H7 (cell line): Measurements from ENCODE around the gene HECTD4. TPM values are rescaled to one million over a fixed set of nuclear protein-coding genes. Genes with fewer than 3 reads are reported as not detected.
"Not testable (repeated sequence)": the region's sequence is repeated elsewhere in the genome, so short reads cannot be mapped to it uniquely, and the experiment has no call there.

Source experiments
- DNase-seq: peaks from one replicate; pipeline ENCODE4 v3.0.0; 2012
- H3K27me3 ChIP-seq: 2 replicates; pipeline ENCODE4 v1.6.0; 2011; ENCODE audit warnings: mild to moderate bottlenecking, low read length; ENCODE audit not compliant: control insufficient read depth, insufficient read depth
- H3K36me3 ChIP-seq: replicated peaks from 2 replicates; pipeline ENCODE4 v1.5.1; 2011; ENCODE audit warnings: low read length; ENCODE audit not compliant: control insufficient read depth, insufficient read depth
- H3K4me3 ChIP-seq: 2 replicates; pipeline ENCODE4 v1.5.1; 2011; ENCODE audit warnings: low read depth, mild to moderate bottlenecking, control low read depth, low read length, moderate library complexity; ENCODE audit not compliant: insufficient read depth
- total RNA-seq: library from RNA; depleted of rRNA; stranded (reverse); fragments of >200 nt; shearing (Covaris generic); gene quantifications from 2 replicates; pipeline ENCODE4 v1.2.3, GENCODE V29; 2014

HECTD4 gene
- total RNA-seq, 1 experiment from 2014 or later, result 7.1 TPM

- Histone ChIP-seq H3K36me3 (no peaks in the 10 kb centered on the region), H3K4me3 (no peak overlapping the region), H3K27me3 (no peaks in the 10 kb centered on the region)
- DNase-seq, result no peak
These were observed 31.8 kb upstream of the HECTD4 start for GRCh38 chr12:112413855-112414625.

DNA sequence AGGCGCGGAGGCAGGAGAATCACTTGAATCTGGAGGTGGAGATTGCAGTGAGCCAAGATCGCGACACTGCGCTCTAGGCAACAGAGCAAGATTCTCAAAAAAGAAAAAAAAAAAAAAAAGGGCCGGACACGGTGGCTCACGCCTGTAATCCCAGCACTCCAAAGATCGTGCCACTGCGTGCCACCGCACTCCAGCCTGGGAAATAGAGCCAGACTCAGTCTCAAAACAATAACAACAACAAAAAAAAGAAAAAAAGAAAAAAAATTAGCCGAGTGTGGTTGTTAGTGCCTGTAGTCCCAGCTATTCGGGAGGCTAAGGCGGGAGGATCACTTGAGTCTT lies 27.6 kb upstream of the HECTD4 start:
- Histone ChIP-seq H3K4me3 (no peak overlapping the region), H3K27me3 (no peaks in the 10 kb centered on the region), H3K36me3 (peaks cover 29% of the 10 kb centered on the region)
- no peak for DNase-seq

- peaks cover 34% of the 10 kb centered on the region for H3K36me3 ChIP-seq
- DNase-seq, result peak; percentile 84
- H3K4me3 ChIP-seq, result peak within 1 kb of the TSS; percentile 98
- H3K27me3 ChIP-seq, result no peaks in the 10 kb centered on the region
These were observed 27.1 kb upstream of the HECTD4 start, which contains the start of gene RPL6 for GRCh38 chr12:112409064-112409905. Gene RPL6 (minus strand): TSS chr12:112409605. CDS start chr12:112408656, 949 bp downstream.

- H3K36me3 ChIP-seq, result peaks cover 34% of the 10 kb centered on the region
- DNase-seq, result no peak
These were observed 26.4 kb upstream of the HECTD4 start for GRCh38 chr12:112408621-112409020.

DNA sequence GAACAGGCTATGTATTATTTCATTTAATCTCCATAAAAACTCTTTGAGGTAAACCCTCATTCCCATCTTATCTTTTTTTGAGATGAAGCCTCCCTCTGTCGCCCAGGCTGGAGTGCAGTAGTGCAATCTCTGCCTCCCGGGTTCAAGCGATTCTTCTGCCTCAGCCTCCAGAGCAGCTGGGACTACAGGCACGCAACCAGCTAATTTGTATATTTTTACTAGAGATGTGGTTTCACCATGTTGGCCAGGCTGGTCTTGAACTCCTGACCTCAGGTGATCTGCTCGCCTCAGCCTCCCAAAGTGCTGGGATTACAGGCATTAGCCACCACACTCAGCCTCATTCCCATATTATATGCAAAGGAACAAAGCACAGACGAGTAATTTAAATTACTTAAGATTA lies 25.5 kb upstream of the HECTD4 start:
- peaks cover 34% of the 10 kb centered on the region for H3K36me3 ChIP-seq
- not testable (repeated sequence) for H3K4me3 ChIP-seq, DNase-seq, H3K27me3 ChIP-seq

More at GRCh38 chr12:112408621-112409020, 26.4 kb upstream of the HECTD4 start:
- Histone ChIP-seq H3K27me3 (no peaks in the 10 kb centered on the region), H3K4me3 (peak overlapping the region; percentile 98)

DNA sequence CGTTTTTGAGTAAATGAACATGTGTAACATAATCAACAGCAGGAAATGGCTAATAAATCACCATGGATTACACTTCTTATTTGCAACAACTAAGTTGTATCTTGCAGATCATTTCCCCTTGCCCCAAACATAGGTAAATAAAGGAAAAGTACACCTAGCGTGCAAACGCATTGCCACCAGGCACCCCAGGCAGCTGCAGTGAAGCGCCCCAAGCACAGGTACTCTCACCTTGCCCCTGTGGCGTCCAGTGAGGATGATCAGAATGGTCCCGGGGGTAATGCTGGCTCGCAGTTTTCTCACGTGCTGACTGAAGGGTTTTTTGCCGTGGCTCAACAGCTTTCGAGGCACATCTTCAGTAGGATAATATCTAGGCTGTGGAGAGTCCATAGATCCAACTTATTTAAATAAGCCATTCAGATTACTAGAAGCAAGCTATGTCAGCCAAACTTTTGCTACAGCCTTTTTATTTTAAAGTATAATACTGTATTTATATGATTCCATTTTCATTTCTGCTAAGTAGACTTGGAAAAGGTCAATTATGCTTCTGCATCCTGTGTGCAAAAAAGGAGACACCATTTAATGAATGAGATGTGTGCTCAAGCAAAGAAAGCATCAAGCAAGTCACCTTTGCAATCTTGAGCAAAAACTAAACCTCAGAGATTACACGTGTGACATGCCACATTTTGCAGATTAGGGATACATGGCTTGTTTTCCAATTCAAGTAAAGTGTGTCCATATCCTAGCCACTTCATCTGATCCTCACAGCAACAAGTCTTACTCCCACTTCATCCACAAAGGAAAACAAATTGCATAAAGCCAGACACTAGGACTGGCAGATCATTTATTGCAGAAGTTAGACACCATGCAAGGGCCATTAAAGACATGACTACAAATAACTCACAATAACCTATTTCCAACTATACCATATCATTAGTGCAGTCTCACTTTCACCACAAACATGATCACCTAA lies 24.6 kb upstream of the HECTD4 start:
- peaks cover 34% of the 10 kb centered on the region for H3K36me3 ChIP-seq
- no peak overlapping the region for H3K4me3 ChIP-seq
- H3K27me3 ChIP-seq, result no peaks in the 10 kb centered on the region
- no peak for DNase-seq

GRCh38 chr12:112401903-112402498 lies 19.8 kb upstream of the HECTD4 start:
- H3K36me3 ChIP-seq, result peaks cover 22% of the 10 kb centered on the region
- no peak overlapping the region for H3K4me3 ChIP-seq
- no peak for DNase-seq
- H3K27me3 ChIP-seq, result no peaks in the 10 kb centered on the region

- DNase-seq, result no peak
- Histone ChIP-seq H3K27me3 (no peaks in the 10 kb centered on the region), H3K36me3 (peaks cover 14% of the 10 kb centered on the region), H3K4me3 (no peak overlapping the region)
These were observed 18.8 kb upstream of the HECTD4 start for GRCh38 chr12:112401054-112401453.

DNA sequence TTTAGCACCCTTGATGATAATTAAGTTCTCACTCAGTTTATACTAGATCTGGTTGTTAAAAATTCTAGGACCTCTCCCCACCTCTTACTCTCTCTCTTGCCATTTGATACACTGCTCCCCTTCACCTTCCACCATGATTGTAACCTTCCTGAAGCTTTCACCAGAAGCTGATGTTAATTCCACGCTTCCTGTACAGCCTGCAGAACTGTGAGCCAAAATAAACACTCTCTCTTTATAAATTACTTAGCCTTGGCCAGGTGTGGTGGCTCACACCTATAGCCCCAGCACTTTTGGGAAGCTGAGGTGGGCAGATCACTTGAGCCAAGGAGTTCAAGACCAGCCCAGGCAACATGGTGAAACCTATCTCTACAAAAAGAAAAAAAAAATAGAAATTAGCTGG lies 11.1 kb upstream of the HECTD4 start:
- no peak for DNase-seq
- H3K36me3 ChIP-seq, result no peaks in the 10 kb centered on the region
- no peak overlapping the region for H3K4me3 ChIP-seq
- H3K27me3 ChIP-seq, result no peaks in the 10 kb centered on the region

GRCh38 chr12:112389922-112390654 lies 7.9 kb upstream of the HECTD4 start:
- H3K27me3 ChIP-seq, DNase-seq, H3K4me3 ChIP-seq, H3K36me3 ChIP-seq: not testable (repeated sequence)

DNA sequence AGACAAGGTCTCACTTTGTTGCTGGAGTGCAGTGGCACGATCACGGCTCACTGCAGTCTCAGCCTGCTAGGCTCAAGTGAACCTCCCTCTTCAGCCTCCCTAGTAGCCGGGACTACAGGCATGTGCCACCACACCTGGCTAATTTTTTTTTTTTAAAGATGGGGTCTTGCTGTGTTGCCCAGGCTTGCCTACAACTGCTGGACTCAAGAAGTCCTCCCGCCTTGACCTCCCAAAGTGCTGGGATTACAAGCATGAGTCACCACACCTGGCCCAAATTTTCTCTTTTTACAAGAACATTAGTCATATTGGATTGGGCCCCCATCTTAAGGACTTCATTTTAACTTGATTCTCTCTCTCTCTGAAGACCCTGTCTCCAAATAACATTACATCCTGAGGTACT lies 7.0 kb upstream of the HECTD4 start:
- DNase-seq, result no peak
- Histone ChIP-seq H3K27me3 (no peaks in the 10 kb centered on the region), H3K4me3 (no peak overlapping the region), H3K36me3 (no peaks in the 10 kb centered on the region)

GRCh38 chr12:112386726-112387125 lies 4.5 kb upstream of the HECTD4 start:
- H3K4me3 ChIP-seq, result no peak overlapping the region
- no peaks in the 10 kb centered on the region for H3K27me3 ChIP-seq
- no peaks in the 10 kb centered on the region for H3K36me3 ChIP-seq
- no peak for DNase-seq

DNA sequence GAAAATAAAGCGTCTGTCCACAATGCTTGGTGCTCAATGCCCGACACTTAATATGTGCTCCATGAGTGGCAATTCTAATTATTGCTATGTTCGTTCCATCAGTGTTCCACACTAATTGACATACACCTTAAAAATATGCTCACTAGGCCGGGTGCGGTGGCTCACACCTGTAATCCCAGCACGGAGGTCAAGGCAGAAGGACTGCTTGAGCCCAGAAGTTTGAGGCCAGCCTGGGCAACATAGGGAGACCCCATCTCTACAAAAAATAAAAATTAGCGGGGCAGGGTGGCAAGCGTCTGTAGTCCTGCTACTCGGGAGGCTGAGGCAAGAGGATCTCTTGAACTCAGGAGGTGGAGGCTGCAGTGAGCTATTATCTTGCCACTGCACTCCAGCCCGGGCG lies 635 bp upstream of the HECTD4 start:
- Histone ChIP-seq H3K36me3 (no peaks in the 10 kb centered on the region), H3K4me3 (peak overlapping the region; percentile 48), H3K27me3 (no peaks in the 10 kb centered on the region)
- DNase-seq, result no peak
